ENCODE data around the gene CSF3R.

GRCh38 chr1:36486093-36486438, 3.4 kb upstream of the CSF3R start:
- TF ChIP-seq POLR2A (IDR thresholded peaks at IDR 0.05; ENCODE audit: low read depth, low read length) (no peak), POLR2AphosphoS5 (IDR thresholded peaks at IDR 0.05; ENCODE audit: low read depth, low read length) (no peak), TAF1 (IDR thresholded peaks at IDR 0.05; ENCODE audit: borderline replicate concordance, low read depth, low read length) (no peak)
